HL-60/S4 (cell line): Measurements from ENCODE around the gene COA3.

Experiments
- in situ Hi-C: fragments of 300-500 bp; cut with MboI; formaldehyde crosslinking; loops from 2 replicates; pipeline ENCODE4 v1.14.3; 2022; ENCODE audit warnings: low sequenced_read_pairs

The COA3 gene, protein sequence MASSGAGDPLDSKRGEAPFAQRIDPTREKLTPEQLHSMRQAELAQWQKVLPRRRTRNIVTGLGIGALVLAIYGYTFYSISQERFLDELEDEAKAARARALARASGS

DNA sequence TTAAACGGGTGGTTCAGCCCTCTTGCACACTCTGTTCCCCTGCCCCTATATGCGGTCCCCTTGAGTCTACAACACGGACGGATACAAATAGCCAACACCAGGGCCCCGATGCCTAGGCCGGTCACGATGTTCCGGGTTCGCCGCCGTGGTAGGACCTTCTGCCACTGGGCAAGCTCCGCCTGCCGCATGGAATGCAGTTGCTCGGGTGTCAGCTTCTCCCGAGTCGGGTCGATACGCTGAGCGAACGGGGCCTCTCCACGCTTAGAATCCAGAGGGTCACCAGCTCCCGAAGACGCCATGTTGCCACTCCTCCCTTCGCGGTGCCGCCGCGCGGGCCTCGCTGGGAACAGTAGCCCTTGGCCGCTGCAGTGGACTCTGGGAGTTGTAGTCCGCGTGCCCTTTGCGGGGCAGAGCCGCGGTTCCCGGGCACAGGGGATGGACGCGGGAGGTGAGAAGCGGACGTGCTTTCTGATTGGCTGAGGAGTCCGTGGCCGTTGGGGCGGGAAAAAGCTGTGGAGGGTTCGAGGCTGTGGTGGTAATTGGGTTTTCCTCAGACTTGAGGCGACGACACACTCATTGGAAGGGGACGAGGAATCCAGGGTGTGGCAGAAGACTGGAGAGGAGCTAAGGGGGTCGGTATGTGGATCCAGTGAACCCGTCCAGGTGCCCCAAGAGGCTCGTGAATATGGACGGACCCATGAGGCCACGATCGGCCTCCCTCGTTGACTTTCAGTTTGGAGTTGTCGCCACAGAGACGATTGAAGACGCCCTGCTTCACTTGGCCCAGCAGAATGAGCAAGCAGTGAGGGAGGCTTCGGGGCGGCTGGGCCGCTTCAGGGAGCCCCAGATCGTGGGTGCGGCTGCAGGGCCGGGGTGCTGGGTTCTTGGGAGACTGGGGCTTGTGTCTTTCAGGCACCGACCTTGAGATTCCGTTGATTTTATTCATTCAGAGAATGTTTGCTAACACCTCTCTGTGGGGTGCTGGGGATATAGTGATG is at the start of gene COA3, which contains the start of gene CNTD1:
Gene COA3, minus strand, starts transcription at position 322 of the 998 bp plus-strand sequence. Its CDS starts 23 bp downstream, at position 299.
Gene CNTD1, plus strand, starts transcription at position 479 of the 998 bp plus-strand sequence. Its CDS starts 207 bp downstream, at position 686.
- in situ Hi-C loops: no loop called here

DNA sequence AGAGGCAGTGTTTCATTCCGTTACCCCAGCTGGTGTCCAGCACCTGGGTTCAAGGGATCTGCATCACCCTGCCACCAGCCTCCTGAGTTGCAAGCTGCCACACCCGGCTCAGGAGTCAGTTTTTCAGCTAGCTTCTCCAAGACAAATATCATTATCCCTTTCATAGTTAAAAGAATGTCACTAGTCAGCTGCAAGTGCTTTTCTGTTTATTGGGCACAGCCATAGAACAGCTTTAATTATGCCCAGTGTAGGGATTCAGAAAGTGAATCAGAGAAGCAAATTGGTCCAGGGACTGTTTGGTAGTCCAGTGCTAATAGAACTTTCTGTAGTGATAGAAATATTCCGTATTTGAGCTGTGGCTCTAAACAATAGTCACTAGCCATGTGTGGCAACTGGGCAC is 49.6 kb upstream of the COA3 start:
- in situ Hi-C loops: loop anchor here (25.0 kb wide), 2 partner anchors 89 to 464 kb away; no protein-coding TSS in a partner anchor

DNA sequence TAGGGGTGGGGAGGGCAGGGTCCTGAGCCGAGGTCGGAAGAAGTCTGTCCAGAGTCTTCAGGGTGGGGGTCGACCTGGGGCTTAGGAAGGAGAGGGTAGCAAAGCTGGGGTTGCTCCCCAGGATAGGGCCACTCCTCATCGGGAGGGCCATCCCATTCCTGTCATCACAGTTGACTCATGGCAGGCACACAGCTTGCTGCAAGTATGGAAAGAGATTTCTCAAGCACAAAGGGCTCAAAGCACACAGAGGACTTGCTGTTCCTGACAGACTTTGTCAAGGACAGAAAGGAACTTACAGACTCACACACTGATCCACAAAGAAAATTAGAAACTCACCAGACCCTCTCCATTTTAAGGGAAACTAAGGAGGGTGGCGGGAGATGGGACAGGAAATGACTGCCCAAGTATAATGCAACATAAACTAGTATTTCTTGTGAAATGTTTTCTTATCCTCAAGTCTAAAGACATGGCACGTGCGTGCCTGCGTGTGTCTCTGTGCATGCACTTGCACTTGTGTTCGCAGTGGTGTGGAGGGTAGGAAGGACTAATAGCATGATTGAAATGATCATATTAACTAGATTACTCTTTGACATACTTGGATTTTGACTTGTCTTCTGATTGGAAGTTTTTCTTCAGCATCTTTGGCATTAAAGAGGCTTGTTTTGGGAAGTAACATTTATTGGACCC is 48.2 kb upstream of the COA3 start:
- in situ Hi-C loops: loop anchor here (25.0 kb wide), 2 partner anchors 91 to 466 kb away; no protein-coding TSS in a partner anchor

DNA sequence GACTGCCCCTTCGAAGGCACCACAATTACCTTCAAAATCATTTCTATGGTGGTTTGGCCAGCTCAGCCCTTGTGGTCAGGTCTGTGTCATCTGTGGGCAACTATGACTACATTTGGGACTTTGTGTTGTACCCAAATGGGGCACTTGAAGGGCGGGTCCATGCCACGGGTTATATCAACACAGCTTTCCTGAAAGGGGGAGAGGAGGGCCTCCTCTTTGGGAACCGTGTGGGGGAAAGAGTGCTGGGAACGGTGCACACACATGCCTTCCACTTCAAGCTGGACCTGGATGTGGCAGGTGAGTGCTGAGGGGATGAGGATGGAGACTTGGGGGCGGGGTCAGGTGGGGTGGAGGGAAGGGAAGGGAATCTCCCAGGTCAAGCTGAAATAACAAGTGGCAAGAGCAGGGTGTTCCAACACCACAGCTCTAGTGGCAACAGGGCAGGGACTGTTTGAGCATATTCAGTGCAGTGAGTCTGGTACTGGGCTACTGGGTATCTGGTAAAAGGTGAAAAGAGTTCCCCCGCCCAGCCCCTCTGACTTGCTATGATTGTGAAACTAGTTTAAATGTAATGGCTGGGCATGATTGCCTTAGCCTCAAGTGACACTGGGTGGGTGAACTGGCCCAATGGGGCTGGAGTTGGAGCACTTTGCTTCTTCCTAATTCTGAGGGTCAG is 47.6 kb upstream of the COA3 start:
- in situ Hi-C loops: loop anchor here (25.0 kb wide), 2 partner anchors 91 to 466 kb away; no protein-coding TSS in a partner anchor

DNA sequence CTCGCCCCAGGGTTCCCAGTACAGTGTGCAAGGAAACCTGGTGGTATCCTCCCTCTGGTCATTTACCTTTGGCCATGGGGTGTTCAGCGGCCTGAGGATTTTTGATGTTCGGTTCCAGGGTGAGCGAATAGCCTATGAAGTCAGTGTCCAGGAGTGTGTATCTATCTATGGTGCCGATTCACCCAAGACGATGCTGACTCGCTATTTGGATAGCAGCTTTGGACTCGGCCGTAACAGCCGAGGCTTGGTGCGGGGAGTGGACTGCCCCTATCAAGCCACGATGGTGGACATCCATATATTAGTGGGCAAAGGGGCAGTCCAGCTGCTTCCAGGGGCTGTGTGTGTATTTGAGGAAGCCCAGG is 47.0 kb upstream of the COA3 start:
- in situ Hi-C loops: loop anchor here (25.0 kb wide), 2 partner anchors 92 to 467 kb away; no protein-coding TSS in a partner anchor

DNA sequence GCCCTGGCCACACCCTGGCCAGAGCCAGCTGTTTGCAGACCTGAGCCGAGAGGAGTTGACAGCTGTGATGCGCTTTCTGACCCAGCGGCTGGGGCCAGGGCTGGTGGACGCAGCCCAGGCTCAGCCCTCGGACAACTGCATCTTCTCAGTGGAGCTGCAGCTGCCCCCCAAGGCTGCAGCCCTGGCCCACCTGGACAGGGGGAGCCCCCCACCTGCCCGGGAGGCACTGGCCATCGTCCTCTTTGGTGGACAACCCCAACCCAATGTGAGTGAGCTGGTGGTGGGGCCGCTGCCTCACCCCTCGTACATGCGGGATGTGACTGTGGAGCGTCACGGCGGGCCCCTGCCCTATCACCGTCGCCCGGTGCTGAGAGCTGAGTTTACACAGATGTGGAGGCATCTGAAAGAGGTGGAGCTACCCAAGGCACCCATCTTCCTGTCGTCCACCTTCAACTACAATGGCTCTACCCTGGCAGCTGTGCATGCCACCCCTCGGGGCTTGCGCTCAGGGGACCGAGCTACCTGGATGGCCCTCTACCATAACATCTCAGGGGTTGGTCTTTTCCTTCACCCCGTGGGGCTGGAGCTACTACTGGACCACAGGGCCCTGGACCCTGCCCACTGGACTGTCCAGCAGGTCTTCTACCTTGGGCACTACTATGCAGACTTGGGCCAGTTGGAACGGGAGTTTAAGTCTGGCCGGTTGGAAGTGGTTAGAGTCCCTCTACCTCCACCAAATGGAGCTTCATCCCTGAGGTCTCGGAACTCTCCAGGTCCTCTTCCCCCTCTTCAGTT is 46.5 kb upstream of the COA3 start:
- in situ Hi-C loops: loop anchor here (25.0 kb wide), 2 partner anchors 92 to 467 kb away; no protein-coding TSS in a partner anchor

DNA sequence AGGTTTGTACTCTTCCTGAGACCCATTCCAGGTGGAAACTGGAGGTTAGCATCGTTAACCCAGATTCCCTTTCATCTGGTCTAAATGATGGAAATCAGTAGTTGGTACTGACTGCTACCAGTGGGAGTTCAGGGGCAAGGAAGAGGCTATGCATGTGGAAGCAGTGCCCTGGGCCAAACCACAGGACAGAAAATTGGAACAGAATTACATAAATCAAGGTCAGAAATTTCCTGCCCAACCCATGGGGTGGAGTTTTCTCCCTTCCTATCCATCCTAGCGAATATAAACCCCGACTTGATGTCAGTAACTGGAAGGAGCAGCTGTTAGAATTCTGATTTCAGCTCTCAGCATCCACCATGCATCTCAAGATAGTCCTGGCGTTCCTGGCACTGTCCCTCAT is 45.8 kb upstream of the COA3 start, which contains the start of gene AOC2:
Gene AOC2, plus strand, starts transcription at position 310 of the 400 bp plus-strand sequence. Its CDS starts 47 bp downstream, at position 357.
- in situ Hi-C loops: loop anchor here (25.0 kb wide), 2 partner anchors 93 to 468 kb away; no protein-coding TSS in a partner anchor

DNA sequence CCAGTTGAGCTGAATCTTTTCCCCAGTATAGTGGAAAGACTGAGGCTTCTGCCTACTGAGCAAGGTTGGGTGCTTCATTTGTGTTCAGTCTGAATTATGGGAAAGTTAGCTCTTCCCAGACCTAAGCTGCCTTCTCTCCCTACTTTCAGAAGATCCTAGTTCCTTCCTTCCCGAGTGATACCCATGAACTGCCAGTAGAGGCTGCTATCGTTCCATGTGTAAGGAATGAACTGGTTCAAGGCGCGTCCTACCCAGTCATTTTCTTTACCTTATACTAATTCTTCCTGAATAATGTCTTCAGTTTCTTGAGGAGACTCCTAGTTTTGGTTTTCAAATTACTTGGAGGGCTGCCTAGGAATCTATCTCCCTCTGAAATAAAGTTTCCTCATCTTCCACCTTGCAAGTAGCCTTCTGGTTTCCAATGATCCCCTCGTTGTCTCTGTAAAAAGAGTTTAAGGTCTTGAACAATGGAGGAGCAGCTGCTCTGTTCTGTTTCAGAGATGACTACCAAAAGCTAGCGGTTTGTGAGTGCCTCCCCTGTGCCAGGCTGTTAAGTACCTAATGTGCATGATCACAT is 44.9 kb upstream of the COA3 start:
- in situ Hi-C loops: loop anchor here (25.0 kb wide), 2 partner anchors 94 to 469 kb away; no protein-coding TSS in a partner anchor

DNA sequence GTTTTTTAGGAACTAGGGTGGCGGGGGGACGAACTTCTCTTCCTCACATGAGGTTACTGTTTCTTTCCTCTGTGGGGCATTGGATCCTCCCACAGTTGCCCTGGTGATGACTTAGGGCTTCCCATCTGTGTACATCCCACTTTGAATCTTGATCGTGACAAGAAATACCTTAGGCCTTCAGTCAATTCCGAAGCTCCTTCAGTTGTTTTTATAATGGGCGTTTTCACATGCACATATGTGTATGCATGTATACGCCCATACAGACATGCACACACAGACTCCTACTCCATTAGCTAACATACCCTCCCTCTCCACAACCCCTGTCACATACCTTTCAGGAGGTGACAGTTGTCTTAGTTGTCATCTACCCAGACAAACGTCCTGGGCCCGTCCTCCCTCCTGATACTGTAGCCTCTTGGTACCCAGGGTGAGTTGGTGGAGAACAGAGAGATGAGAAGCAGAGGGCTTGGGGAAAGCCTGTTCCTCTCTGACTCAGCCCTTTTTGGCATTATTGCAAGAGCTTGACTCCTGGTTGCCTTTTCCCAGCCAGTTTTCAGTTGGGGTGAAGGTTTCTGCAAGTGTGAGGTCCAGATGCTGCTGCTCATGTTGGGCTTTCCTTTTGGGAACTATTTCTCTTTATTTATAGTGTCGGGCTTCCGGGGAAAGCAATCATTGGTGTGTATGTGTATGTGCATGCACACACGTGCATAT is 43.6 kb upstream of the COA3 start:
- in situ Hi-C loops: loop anchor here (25.0 kb wide), 2 partner anchors 95 to 470 kb away; no protein-coding TSS in a partner anchor

DNA sequence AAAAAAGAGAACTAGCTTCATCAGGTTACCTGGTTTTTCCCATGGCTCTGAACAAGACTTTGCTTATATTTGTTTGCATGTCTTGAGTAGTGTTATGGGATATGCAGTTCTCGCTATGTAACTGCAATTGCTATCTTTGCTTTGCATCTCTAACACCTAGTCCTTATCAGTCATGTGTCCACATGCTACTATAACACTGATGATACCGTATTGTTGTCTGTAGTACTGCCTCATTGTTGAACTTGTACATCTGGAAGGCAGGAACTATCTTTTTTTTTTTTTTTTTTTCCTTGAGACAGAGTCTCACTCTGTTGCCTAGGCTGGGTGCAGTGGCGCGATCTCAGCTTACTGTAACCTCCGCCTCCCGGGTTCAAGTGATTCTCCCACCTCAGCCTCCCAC is 37.2 kb upstream of the COA3 start:
- in situ Hi-C loops: loop anchor here (25.0 kb wide), 2 partner anchors 102 to 477 kb away; no protein-coding TSS in a partner anchor

DNA sequence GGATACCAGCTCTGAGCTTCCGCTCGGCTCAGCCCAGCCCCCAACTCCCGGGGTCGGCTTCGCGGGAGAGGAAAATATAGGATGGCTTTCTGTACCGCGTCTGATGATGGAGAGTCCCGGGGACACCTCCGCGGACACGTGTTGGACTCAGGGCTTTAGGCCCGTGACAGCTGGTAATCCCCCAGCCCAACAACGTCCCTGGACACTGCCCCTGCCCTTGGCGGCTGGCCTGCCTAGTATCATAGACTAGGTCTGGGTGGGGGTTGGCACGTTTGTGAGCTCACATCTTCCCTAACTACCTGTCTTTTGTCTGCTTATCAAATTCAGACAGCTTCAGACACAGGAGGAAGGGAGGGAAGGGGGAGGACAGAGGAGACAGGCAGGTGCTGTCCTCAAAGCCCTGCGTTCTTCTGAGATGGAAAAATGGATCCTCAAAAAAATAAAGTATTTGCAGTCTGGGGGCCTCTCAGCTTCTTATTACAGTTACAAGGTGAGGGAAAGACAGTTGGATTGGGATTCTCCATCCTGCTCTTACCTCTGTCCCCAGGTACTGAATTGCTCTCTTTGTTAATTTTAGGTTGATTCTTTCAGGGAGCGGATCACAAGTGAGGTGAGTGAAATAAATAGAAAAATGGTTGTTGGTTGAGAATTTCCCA is 35.4 kb upstream of the COA3 start:
- in situ Hi-C loops: loop anchor here (25.0 kb wide), 2 partner anchors 103 to 478 kb away; no protein-coding TSS in a partner anchor

DNA sequence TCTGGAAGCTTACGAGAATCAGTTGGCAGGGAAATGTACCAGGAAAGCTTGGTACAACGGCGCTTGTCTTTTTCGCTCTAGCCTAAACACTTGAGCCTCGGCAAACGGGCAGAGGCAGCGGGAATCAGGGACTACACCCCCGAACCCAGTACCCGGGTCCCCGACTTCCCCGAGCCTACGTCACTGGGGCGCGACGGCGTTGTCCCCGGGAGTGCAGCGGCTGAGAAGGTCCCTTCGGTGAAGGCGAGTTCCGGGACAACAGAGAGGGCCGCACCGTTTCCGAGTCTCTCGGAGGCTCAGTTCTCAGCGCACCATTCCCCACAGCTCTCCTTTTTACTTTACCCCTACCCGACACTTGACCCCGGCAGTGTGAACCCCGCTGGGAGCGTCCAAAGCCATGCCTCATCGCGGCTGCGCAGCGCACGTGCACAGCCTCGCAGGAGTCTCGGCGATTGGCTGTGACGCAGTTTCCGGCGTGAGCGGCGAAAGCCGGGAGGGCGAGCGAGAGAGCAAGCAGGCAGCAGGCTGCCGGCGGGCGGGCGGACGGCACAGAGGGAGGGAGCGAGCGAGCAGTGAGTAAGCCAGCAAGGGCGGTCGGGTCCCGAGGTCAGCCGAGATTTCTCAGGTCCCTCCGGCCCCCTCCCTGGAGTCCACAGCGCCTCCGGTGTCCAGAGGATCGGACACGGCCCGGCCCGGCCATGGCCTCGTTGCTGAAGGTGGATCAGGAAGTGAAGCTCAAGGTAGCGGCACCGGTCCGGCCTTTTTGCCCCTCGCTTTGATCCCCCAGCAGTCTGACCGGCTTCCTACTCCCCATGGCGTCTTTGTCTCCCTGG is 34.6 kb upstream of the COA3 start, which contains the start of gene PSME3:
Gene PSME3, plus strand, starts transcription at position 464 of the 833 bp plus-strand sequence. Its CDS starts 235 bp downstream, at position 699.
- in situ Hi-C loops: loop anchor here (25.0 kb wide), 2 partner anchors 104 to 479 kb away; no protein-coding TSS in a partner anchor

DNA sequence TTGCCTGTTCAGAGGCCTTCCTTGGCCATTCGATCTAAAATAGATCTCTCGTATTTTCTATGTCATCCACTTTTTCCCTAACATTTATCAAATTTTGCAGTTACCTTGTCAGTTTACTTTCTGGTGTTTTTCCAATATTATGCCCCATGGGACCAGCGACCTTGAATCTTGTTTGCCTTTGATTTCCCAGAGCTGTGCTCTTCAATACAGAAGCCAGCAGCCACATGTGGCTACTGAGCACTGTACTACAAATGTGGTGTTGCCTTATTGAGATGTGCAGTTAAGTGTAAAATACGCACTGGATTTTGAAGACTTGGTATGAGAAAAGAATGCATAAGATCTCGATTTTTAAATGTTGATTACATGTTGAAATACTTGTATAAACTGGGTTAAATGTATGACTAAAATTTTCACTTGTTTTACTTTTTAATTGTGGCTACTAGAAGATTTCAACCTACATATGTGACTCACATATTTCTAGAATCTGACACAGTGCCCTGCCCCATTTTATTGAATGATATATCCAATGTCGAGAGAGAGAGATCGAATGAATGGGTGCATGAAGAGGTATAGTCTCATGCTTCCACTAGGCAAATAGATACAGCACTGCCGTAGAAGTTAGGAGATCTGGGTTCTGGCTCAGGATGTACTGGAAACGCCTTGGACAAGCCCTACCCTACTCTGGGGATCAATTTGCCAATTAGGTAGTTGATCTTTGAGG is 33.9 kb upstream of the COA3 start:
- in situ Hi-C loops: loop anchor here (25.0 kb wide), 2 partner anchors 105 to 480 kb away; no protein-coding TSS in a partner anchor

DNA sequence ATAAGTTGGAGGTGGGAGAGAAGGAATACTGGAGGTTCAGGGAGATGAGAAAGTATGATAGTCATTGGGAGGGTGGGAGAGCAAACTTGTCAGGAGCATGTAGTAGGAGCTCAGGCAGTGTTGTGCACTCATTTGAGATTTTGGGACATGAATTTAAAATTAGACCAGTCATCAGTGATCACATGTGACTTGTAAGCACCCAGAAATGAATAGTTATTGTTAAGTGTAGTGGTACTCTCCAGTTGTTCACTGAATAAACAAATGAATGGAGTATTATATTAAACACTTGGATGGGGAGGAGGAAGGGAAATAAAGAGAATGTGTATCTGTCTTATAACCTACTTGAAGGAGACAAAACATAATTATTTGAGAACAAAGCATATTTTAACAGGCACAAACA is 32.5 kb upstream of the COA3 start:
- in situ Hi-C loops: loop anchor here (25.0 kb wide), 2 partner anchors 106 to 481 kb away; no protein-coding TSS in a partner anchor

DNA sequence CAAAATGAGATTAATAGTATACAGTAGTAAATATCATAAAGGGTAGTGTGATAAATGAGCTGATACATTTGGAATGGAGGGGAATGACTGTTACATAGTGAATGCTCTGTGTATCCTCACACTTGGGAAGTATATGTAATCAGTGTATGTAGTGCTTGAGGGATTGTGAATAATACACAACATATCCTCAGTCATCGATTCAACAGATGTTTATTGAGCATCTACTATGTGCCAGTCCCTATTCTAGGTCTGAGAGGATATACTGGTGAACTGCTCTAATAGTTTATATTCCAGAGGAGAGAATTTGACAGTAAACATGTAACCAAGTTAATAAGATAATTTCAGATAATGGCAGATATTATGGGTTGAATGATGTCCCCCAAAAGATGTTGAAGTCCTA is 29.0 kb upstream of the COA3 start:
- in situ Hi-C loops: loop anchor here (25.0 kb wide), 2 partner anchors 110 to 485 kb away; no protein-coding TSS in a partner anchor

DNA sequence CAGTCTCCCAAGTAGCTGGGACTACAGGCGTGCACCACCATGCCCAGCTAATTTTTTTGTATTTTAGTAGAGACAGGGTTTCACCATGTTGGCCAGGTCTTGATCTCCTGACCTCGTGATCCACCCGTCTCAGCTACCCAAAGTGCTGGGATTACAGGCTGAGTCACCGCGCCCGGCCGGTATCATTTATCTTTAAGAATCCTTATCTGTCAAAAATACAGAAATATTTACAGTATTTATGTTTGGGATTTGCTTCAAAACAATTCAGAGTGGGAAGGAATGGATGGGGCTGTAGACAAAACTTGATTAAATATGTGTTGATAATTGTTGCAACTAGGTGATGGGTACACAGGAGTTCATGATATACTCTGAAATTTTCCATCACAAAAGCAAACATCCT is 22.7 kb upstream of the COA3 start:
- in situ Hi-C loops: no loop called here
